IMR-90 (cell line): Measurements from ENCODE around the gene NCBP2L. TPM values are rescaled to one million over a fixed set of nuclear protein-coding genes. Genes with fewer than 3 reads are reported as not detected.

Experiments
- ATAC-seq: fragments of 200-7000 bp; cut with Tn5 transposase; 2 replicates; pipeline ENCODE4 v1.9.1; 2020; ENCODE audit warnings: low read depth, mild to moderate bottlenecking, moderate library complexity
- BruUV-seq: library from RNA; stranded (reverse); fragments of 400-500 nt; replicated peaks from 2 replicates; lab custom pipeline; 2021; lab: Mats Ljungman, UMichigan
- CTCF ChIA-PET: fragments of 300-600 bp; formaldehyde crosslinking; extraction: SDS; loops from one replicate; lab custom pipeline; 2021; ENCODE audit warnings: antibody characterized with exemption; lab: Yijun Ruan, JAX
- POLR2A ChIA-PET: fragments of 300-600 bp; sonication (Branson Sonifier 250); formaldehyde crosslinking; loops from one replicate; lab custom pipeline; 2022; ENCODE audit warnings: antibody characterized with exemption; ENCODE audit not compliant: unreplicated experiment; lab: Charles Lee
- DNase-seq: peaks from one replicate; pipeline ENCODE4 v3.0.0; 2013
- H2AFZ ChIP-seq: replicated peaks from 2 replicates; pipeline ENCODE3; 2013; ENCODE audit warnings: low read length, mild to moderate bottlenecking; ENCODE audit not compliant: poor library complexity
- H2AK5ac ChIP-seq: 2 replicates; pipeline ENCODE4 v1.6.1; 2013; ENCODE audit warnings: low read depth, low read length, inconsistent platforms
- H2AK9ac ChIP-seq: replicated peaks from 2 replicates; pipeline ENCODE3; 2013; ENCODE audit warnings: mild to moderate bottlenecking, low read depth, low read length, moderate library complexity; ENCODE audit not compliant: poor library complexity
- H2BK120ac ChIP-seq: 2 replicates; pipeline ENCODE4 v1.6.1; 2013; ENCODE audit warnings: low read depth, low read length, inconsistent platforms
- H2BK15ac ChIP-seq: 3 replicates; pipeline ENCODE4 v1.6.1; 2013; ENCODE audit warnings: low read depth, low read length, inconsistent platforms
- H2BK20ac ChIP-seq: 2 replicates; pipeline ENCODE4 v1.6.1; 2013; ENCODE audit warnings: low read depth, mild to moderate bottlenecking, inconsistent platforms, low read length, moderate library complexity
- H2BK5ac ChIP-seq: 2 replicates; pipeline ENCODE4 v1.6.1; 2013; ENCODE audit warnings: mild to moderate bottlenecking, low read depth, low read length, inconsistent platforms; ENCODE audit not compliant: poor library complexity, severe bottlenecking
- H3K14ac ChIP-seq: replicated peaks from 2 replicates; pipeline ENCODE4 v1.6.1; 2013; ENCODE audit warnings: low read depth, low read length, inconsistent platforms
- H3K18ac ChIP-seq: 2 replicates; pipeline ENCODE4 v1.6.1; 2013; ENCODE audit warnings: low read depth, low read length, control low read depth
- H3K23ac ChIP-seq: 2 replicates; pipeline ENCODE4 v1.6.1; 2013; ENCODE audit warnings: low read depth, low read length, inconsistent platforms
- H3K27ac ChIP-seq: 2 replicates; pipeline ENCODE4 v1.5.1; 2013; ENCODE audit warnings: mild to moderate bottlenecking, control low read depth, low read length; ENCODE audit not compliant: insufficient read depth
- H3K27me3 ChIP-seq: 2 replicates; pipeline ENCODE4 v1.6.1; 2013; ENCODE audit warnings: low read length; ENCODE audit not compliant: control insufficient read depth, insufficient read depth
- H3K36me3 ChIP-seq: 2 replicates; pipeline ENCODE4 v1.6.1; 2013; ENCODE audit warnings: low read length, mixed read lengths; ENCODE audit not compliant: control insufficient read depth, insufficient read depth
- H3K4ac ChIP-seq: 2 replicates; pipeline ENCODE4 v1.6.1; 2013; ENCODE audit warnings: low read depth, low read length, inconsistent platforms
- H3K4me1 ChIP-seq: 2 replicates; pipeline ENCODE4 v1.6.1; 2013; ENCODE audit warnings: low read length, mixed read lengths; ENCODE audit not compliant: control insufficient read depth, insufficient read depth
- H3K4me2 ChIP-seq: 2 replicates; pipeline ENCODE4 v1.6.1; 2013; ENCODE audit warnings: low read depth, mild to moderate bottlenecking, control low read depth, low read length, moderate library complexity
- H3K4me3 ChIP-seq: 2 replicates; pipeline ENCODE4 v1.5.1; 2013; ENCODE audit warnings: low read depth, mild to moderate bottlenecking, control low read depth, low read length, moderate library complexity; ENCODE audit not compliant: insufficient read depth
- H3K56ac ChIP-seq: 2 replicates; pipeline ENCODE4 v1.6.1; 2013; ENCODE audit warnings: low read length, inconsistent platforms; ENCODE audit not compliant: insufficient read depth; ENCODE audit errors: extremely low read depth
- H3K79me1 ChIP-seq, 2 experiments: 2 replicates each; pipeline ENCODE4 v1.6.1; 2013; ENCODE audit warnings: low read length in 2 of 2, inconsistent platforms in 1 of 2, low read depth in 1 of 2
- H3K9ac ChIP-seq: 2 replicates; pipeline ENCODE4 v1.6.1; 2013; ENCODE audit warnings: low read depth, low read length, control low read depth
- H3K9me1 ChIP-seq: 2 replicates; pipeline ENCODE4 v1.6.1; 2013; ENCODE audit warnings: low read length, inconsistent platforms; ENCODE audit not compliant: insufficient read depth
- H3K9me3 ChIP-seq: 2 replicates; pipeline ENCODE4 v1.6.1; 2013; ENCODE audit warnings: low read length; ENCODE audit not compliant: control insufficient read depth, insufficient read depth
- H4K20me1 ChIP-seq: 2 replicates; pipeline ENCODE4 v1.6.1; 2013; ENCODE audit warnings: low read length, inconsistent platforms; ENCODE audit not compliant: insufficient read depth
- H4K5ac ChIP-seq: 2 replicates; pipeline ENCODE4 v1.6.1; 2013; ENCODE audit warnings: mild to moderate bottlenecking, low read depth, low read length, control low read depth
- H4K8ac ChIP-seq, 2 experiments: 2 replicates each; pipeline ENCODE4 v1.6.1; 2013; ENCODE audit warnings: low read depth in 2 of 2, low read length in 2 of 2, control low read depth in 1 of 2, inconsistent platforms in 1 of 2
- H4K91ac ChIP-seq: 2 replicates; pipeline ENCODE4 v1.6.1; 2013; ENCODE audit warnings: low read depth, low read length, inconsistent platforms; ENCODE audit not compliant: insufficient read depth
- BHLHE40 ChIP-seq: fragments of 150-350 bp; IDR thresholded peaks from 2 replicates; pipeline ENCODE4 v1.6.1; 2016; ENCODE audit warnings: mild to moderate bottlenecking, low read depth, low read length
- CEBPB ChIP-seq: IDR thresholded peaks from 2 replicates; pipeline ENCODE4 v1.6.1; 2012; ENCODE audit warnings: low read depth, low read length, improper control_type of control experiment
- CHD1 ChIP-seq: IDR thresholded peaks from 2 replicates; pipeline ENCODE4 v1.6.1; 2012; ENCODE audit warnings: low read depth, low read length, improper control_type of control experiment
- CTCF ChIP-seq: conservative IDR thresholded peaks from 2 replicates; pipeline ENCODE4 v1.5.1; 2012; ENCODE audit warnings: mild to moderate bottlenecking, low read depth, low read length, improper control_type of control experiment
- FOS ChIP-seq: fragments of 150-350 bp; IDR thresholded peaks from 2 replicates; pipeline ENCODE4 v1.6.1; 2016; ENCODE audit warnings: low read depth, low read length
- MAFK ChIP-seq: IDR thresholded peaks from 2 replicates; pipeline ENCODE4 v1.6.1; 2012; ENCODE audit warnings: low read depth, low read length, improper control_type of control experiment
- MAZ ChIP-seq: IDR thresholded peaks from 2 replicates; pipeline ENCODE4 v1.6.1; 2012; ENCODE audit warnings: low read depth, mild to moderate bottlenecking, low read length, improper control_type of control experiment, moderate library complexity, borderline replicate concordance
- MXI1 ChIP-seq: IDR thresholded peaks from 2 replicates; pipeline ENCODE4 v1.6.1; 2012; ENCODE audit warnings: low read depth, mild to moderate bottlenecking, low read length, moderate library complexity, borderline replicate concordance
- NFE2L2 ChIP-seq: fragments of 150-350 bp; IDR thresholded peaks from 2 replicates; pipeline ENCODE4 v1.6.1; 2016; ENCODE audit warnings: low read depth, mild to moderate bottlenecking, low read length
- POLR2A ChIP-seq: IDR thresholded peaks from 2 replicates; pipeline ENCODE4 v1.6.1; 2012; ENCODE audit warnings: mild to moderate bottlenecking, low read depth, low read length
- RAD21 ChIP-seq: IDR thresholded peaks from 2 replicates; pipeline ENCODE4 v1.6.1; 2012; ENCODE audit warnings: low read length, improper control_type of control experiment
- RCOR1 ChIP-seq: IDR thresholded peaks from 2 replicates; pipeline ENCODE4 v1.6.1; 2012; ENCODE audit warnings: mild to moderate bottlenecking, low read length, improper control_type of control experiment; ENCODE audit not compliant: insufficient replicate concordance
- RFX5 ChIP-seq: IDR thresholded peaks from 2 replicates; pipeline ENCODE4 v1.8.0; 2012; ENCODE audit warnings: low read depth, mild to moderate bottlenecking, low read length, moderate library complexity
- SMC3 ChIP-seq: fragments of 150-350 bp; IDR thresholded peaks from 2 replicates; pipeline ENCODE4 v1.6.1; 2016; ENCODE audit warnings: low read depth, mild to moderate bottlenecking, antibody characterized with exemption, low read length, moderate library complexity
- WGBS, 2 experiments: methylation state at CpG; one replicate each; pipeline versions ENCODE4 v1.1.5 to v1.1.7; 2013; ENCODE audit warnings: missing lambda C conversion rate in 2 of 2; ENCODE audit not compliant: insufficient read length in 1 of 2; ENCODE audit errors: extremely low coverage in 2 of 2; 5-methylcytosine and 5-hydroxymethylcytosine counted together
- dilution Hi-C: fragments of 300-500 bp; cut with HindIII; formaldehyde crosslinking; loops from one replicate; pipeline ENCODE4 v1.14.3; 2018; ENCODE audit warnings: low sequenced_read_pairs; ENCODE audit not compliant: unreplicated experiment
- in situ Hi-C: fragments of 300-500 bp; cut with MboI; formaldehyde crosslinking; loops from 3 replicates; pipeline ENCODE4 v1.14.3; 2019; ENCODE audit warnings: low sequenced_read_pairs, inconsistent platforms, mixed read lengths
- intact Hi-C: fragments of 100-400 bp; cut with micrococcal nuclease; formaldehyde crosslinking; loops from 2 replicates; pipeline ENCODE4 v1.10.0; 2022
- polyA plus RNA-seq, 3 experiments: library from polyadenylated mRNA; depleted of rRNA; stranded (reverse); fragments of >200 nt; gene quantifications; 2 replicates each; pipeline ENCODE4 v1.2.3, GENCODE V29; 2012; ENCODE audit warnings: low replicate concordance in 1 of 3
- total RNA-seq: library from RNA; depleted of rRNA; stranded (reverse); fragments of >200 nt; gene quantifications from 2 replicates; pipeline ENCODE4 v1.2.3, GENCODE V29; 2012
- TF ChIP-seq, protein P1 (sequence below): fragments of 150-350 bp; IDR thresholded peaks from 2 replicates; pipeline ENCODE4 v1.6.1; 2017; ENCODE audit warnings: mild to moderate bottlenecking, antibody characterized with exemption, low read length, low read depth
- TF ChIP-seq, protein P2 (sequence below): fragments of 150-350 bp; IDR thresholded peaks from 2 replicates; pipeline ENCODE4 v1.6.1; 2016; ENCODE audit warnings: low read depth, mild to moderate bottlenecking, low read length, moderate library complexity, borderline replicate concordance

Gene NCBP2L
- total and polyA plus RNA-seq, 2 of the 4 experiments (the other 2 are of a cell fraction), result not detected

- Histone ChIP-seq H3K9me3 (no peaks in the 10 kb centered on the region), H4K5ac (no peak overlapping the region), H3K4me3 (no peak overlapping the region), H3K9ac (no peak overlapping the region), H3K79me1 (no peaks in the 10 kb centered on the region), H2BK120ac (no peak overlapping the region), H4K91ac (no peak overlapping the region), H3K14ac (no peak overlapping the region), H4K20me1 (no peaks in the 10 kb centered on the region; the same call in 1 of the 2 replicates), H2BK20ac (no peak overlapping the region), H2AK5ac (no peak overlapping the region), H3K27ac (no peak overlapping the region), H2BK15ac (no peak overlapping the region), H3K36me3 (no peaks in the 10 kb centered on the region), H2AFZ (no peak overlapping the region), H4K8ac (no peak overlapping the region), H3K4me2 (no peak overlapping the region), H2BK5ac (no peak overlapping the region), H3K4me1 (no peaks in the 10 kb centered on the region), H3K56ac (no peak overlapping the region), H3K18ac (no peak overlapping the region), H3K9me1 (no peaks in the 10 kb centered on the region; the same call in 1 of the 2 replicates), H3K27me3 (peaks cover 64% of the 10 kb centered on the region), H2AK9ac (no peak overlapping the region), H3K23ac (no peak overlapping the region), H3K4ac (no peak overlapping the region)
- POLR2A ChIA-PET, result no interaction called here
- DNase-seq (no peak), ATAC-seq (no peak)
- BruUV-seq, result no TSS peak
- dilution Hi-C loops (no loop called here), in situ Hi-C loops (no loop called here), intact Hi-C loops (no loop called here)
- no CpG with 5 or more reads among the region's 3 CpGs for WGBS, 2 experiments
- CTCF ChIA-PET, result no interaction called here
- no peak for TF ChIP-seq SMC3
- no peak for TF ChIP-seq RFX5
- TF ChIP-seq CEBPB, result no peak
- no peak for TF ChIP-seq CHD1
- TF ChIP-seq, protein P1, sequence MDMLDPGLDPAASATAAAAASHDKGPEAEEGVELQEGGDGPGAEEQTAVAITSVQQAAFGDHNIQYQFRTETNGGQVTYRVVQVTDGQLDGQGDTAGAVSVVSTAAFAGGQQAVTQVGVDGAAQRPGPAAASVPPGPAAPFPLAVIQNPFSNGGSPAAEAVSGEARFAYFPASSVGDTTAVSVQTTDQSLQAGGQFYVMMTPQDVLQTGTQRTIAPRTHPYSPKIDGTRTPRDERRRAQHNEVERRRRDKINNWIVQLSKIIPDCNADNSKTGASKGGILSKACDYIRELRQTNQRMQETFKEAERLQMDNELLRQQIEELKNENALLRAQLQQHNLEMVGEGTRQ, result no peak
- TF ChIP-seq MAZ, result no peak
- TF ChIP-seq MAFK, result no peak
- TF ChIP-seq POLR2A, result no peak
- TF ChIP-seq RAD21, result no peak
- no peak for TF ChIP-seq FOS
- no peak for TF ChIP-seq RCOR1
- no peak for TF ChIP-seq NFE2L2
- no peak for TF ChIP-seq CTCF
- TF ChIP-seq, protein P2, sequence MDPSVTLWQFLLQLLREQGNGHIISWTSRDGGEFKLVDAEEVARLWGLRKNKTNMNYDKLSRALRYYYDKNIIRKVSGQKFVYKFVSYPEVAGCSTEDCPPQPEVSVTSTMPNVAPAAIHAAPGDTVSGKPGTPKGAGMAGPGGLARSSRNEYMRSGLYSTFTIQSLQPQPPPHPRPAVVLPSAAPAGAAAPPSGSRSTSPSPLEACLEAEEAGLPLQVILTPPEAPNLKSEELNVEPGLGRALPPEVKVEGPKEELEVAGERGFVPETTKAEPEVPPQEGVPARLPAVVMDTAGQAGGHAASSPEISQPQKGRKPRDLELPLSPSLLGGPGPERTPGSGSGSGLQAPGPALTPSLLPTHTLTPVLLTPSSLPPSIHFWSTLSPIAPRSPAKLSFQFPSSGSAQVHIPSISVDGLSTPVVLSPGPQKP, result no peak
- no peak for TF ChIP-seq BHLHE40
- no peak for TF ChIP-seq MXI1
Observed at GRCh38 chrX:107752043-107752442, 25.5 kb upstream of the NCBP2L start.
